HG03342 (cell line): ENCODE measurements around the gene LIG3.
A peak's percentile ranks its signal among the peaks of the same experiment; 100 is the strongest.
"Not testable (repeated sequence)": the region's sequence is repeated elsewhere in the genome, so short reads cannot be mapped to it uniquely, and the experiment has no call there.

Experiments
- ATAC-seq: cut with Tn5 transposase; IDR thresholded peaks from one replicate; pipeline ENCODE4 v1.9.1; 2021; ENCODE audit warnings: mild to moderate bottlenecking, moderate library complexity; ENCODE audit not compliant: unreplicated experiment

LIG3 gene

GRCh38 chr17:34998205-34998604, 17.9 kb downstream of the LIG3 start:
- peak; percentile 67 for ATAC-seq

- no peak for ATAC-seq
Measured at GRCh38 chr17:34999456-34999855, 19.1 kb downstream of the LIG3 start.

- not testable (repeated sequence) for ATAC-seq
Measured at GRCh38 chr17:35000965-35001364, 20.7 kb downstream of the LIG3 start.

- no peak for ATAC-seq
Measured at GRCh38 chr17:35001549-35001948, 21.2 kb downstream of the LIG3 start.

- no peak for ATAC-seq
Measured at GRCh38 chr17:35002876-35003551, 22.7 kb downstream of the LIG3 start.

- no peak for ATAC-seq
Measured at GRCh38 chr17:35003778-35004177, 23.5 kb downstream of the LIG3 start.

GRCh38 chr17:35006345-35006744, 26.0 kb downstream of the LIG3 start:
- ATAC-seq, result no peak

GRCh38 chr17:35006961-35007360, 26.6 kb downstream of the LIG3 start:
- no peak for ATAC-seq

GRCh38 chr17:35010093-35010492, 29.8 kb downstream of the LIG3 start:
- no peak for ATAC-seq

GRCh38 chr17:35011671-35012216, 31.4 kb downstream of the LIG3 start:
- no peak for ATAC-seq

GRCh38 chr17:35016369-35016768, 36.1 kb downstream of the LIG3 start:
- ATAC-seq, result no peak

GRCh38 chr17:35017021-35017420, 36.7 kb downstream of the LIG3 start:
- ATAC-seq, result no peak

- ATAC-seq, result no peak
Measured at GRCh38 chr17:35018814-35019213, 38.5 kb downstream of the LIG3 start.

GRCh38 chr17:35019386-35020179, 39.3 kb downstream of the LIG3 start:
- ATAC-seq, result no peak

GRCh38 chr17:35021520-35022380, 41.4 kb downstream of the LIG3 start:
- no peak for ATAC-seq

- ATAC-seq, result no peak
Measured at GRCh38 chr17:35022536-35023063, 42.3 kb downstream of the LIG3 start.

- no peak for ATAC-seq
Measured at GRCh38 chr17:35023538-35023937, 43.2 kb downstream of the LIG3 start.

GRCh38 chr17:35025541-35025940, 45.2 kb downstream of the LIG3 start:
- ATAC-seq, result no peak

- not testable (repeated sequence) for ATAC-seq
Measured at GRCh38 chr17:35028097-35028496, 47.8 kb downstream of the LIG3 start.

GRCh38 chr17:35028531-35029262, 48.4 kb downstream of the LIG3 start:
- ATAC-seq, result no peak
